ENCODE measurements around the gene LIN54. TPM values are rescaled to one million over a fixed set of nuclear protein-coding genes. Genes with fewer than 3 reads are reported as not detected.
"Not testable (repeated sequence)": the region's sequence is repeated elsewhere in the genome, so short reads cannot be mapped to it uniquely, and the experiment has no call there.

LIN54 gene
- polyA plus RNA-seq (2013, experiment 1 of 2; ENCODE audit: insufficient read length), result 11.9 TPM
- polyA plus RNA-seq (2013, experiment 2 of 2; ENCODE audit: insufficient read length), result 4.4 TPM

GRCh38 chr4:83010522-83011318, at the start of gene LIN54:
Gene LIN54 (minus strand): TSS chr4:83010823. CDS start chr4:82984844, 25,979 bp downstream.
- peak; percentile 77 for DNase-seq

GRCh38 chr4:83054928-83055327, 44.3 kb upstream of the LIN54 start:
- DNase-seq, result peak; percentile 7

- not testable (repeated sequence) for DNase-seq
Measured at GRCh38 chr4:83048781-83049180, 38.2 kb upstream of the LIN54 start.

- no peak for DNase-seq
Measured at GRCh38 chr4:83046693-83047473, 36.3 kb upstream of the LIN54 start.

DNA sequence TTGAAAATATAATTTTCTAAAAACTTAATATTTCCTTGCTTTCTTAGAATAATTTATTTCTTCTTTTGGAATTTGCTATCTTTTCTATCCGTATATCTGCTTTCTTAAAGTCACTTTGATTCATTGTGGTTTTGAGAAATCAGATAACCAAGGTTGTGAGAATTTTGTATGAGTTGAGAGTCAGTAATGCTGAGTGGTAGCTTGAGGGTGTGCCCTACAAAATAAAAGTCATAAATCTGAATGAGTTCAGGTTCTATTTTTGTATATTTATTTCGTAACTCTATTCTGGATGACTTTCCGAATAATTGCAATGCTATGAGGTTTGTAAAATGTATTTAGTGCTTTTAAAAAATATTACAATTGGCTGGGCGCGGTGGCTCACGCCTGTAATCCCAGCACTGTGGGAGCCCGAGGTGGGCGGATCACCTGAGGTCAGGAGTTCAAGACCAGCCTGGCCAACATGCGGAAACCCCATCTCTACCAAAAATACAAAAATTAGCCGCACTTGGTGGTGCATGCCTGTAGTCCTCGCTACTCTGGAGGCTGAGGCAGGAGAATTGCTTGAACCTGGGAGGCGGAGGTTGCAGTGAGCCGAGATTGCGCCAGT, 33.3 kb upstream of the LIN54 start:
- peak; percentile 28 for DNase-seq

DNA sequence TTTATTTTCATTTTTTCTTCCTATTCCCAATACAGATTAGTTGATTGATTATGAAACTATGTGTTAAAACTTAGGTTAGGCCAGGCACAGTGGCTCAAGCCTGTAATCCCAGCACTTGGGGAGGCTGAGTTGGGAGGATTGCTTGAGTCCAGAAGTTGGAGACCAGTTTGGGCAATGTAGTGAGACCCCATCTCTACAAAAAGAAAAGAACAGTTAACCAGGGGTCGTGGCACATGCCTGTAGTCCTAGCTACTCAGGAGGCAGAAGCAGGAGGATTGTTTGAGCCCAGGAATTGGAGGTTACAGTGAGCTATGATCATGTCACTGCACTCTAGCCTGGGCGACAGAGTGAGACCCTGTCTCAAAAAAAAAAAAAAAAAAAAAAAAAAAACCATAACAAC, 32.5 kb upstream of the LIN54 start:
- not testable (repeated sequence) for DNase-seq

- no peak for DNase-seq
Measured at GRCh38 chr4:83040269-83040668, 29.6 kb upstream of the LIN54 start.

DNA sequence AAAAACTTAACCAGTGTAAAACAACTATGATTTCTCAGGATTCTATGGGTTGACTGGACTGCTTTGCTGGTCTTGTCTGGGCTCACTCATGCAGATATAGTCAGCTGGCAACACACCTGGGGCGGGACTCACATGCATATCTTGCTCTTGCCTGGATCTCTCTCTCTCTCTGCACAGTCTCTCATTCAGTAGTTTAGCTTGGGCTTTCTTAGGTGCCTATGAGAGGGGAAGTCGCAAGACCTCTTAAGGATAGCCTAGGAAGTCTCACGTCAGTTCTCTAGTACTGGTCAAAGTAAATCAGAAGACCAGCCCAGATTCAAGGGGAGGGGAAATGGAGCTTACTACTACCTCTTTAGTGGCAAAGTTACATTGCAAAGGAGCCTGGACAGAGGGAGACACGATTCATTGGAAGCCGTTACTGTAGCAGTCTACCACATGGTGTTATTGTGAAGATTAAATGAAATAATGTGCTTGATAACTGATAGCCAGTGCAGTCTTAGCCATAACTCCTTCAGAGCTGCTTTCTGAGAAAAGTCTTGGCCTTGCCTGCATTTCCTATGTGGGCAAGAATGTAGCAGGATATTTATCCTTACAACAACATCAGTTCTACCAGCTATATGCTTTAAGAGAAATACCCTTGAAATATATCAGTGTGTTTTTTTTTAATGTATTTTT, 26.5 kb upstream of the LIN54 start:
- no peak for DNase-seq

DNA sequence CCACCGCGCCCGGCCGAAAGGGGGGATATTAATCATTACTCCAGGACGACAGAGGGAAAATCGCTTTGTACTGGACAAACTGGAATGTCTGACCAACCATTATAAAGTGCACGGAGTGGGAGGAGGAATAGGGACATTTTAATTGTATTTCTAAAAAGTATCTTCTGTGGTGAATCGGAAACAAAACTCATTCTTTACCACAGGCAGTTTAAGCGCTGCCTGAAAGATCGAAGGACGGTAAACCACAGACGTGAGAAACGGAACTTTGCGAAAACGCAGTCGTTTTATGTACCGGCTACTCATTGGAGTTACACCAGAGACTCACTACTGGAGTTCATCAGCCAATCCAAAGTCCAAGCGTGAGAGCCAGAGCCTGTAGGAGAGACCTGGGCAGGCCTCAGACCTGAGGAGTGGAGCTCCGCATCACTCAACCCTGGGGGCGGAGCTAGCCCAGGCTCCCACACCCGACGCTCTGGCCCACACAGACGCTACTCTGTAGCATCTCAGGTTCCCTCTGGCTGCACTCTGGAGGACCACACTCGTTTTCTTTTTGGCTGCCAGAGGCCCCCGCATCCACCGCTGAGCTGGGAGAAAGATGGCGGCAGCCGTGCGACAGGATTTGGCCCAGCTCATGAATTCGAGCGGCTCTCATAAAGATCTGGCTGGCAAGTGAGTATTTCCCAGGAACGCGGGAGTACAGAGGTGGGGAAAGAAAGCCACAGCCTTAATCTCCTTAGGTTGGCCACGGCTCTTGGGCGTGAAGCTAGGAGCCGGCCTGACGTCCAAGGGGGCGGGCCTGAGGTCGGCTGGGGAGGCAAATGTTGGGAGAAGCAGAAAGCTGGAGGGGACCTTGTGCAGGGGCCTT, 24.2 kb upstream of the LIN54 start, which contains the start of gene COPS4:
TSS of gene COPS4 (plus strand) at position 554 of the 865 bp plus-strand sequence. CDS start at position 596, 42 bp downstream.
- peak; percentile 100 for DNase-seq

DNA sequence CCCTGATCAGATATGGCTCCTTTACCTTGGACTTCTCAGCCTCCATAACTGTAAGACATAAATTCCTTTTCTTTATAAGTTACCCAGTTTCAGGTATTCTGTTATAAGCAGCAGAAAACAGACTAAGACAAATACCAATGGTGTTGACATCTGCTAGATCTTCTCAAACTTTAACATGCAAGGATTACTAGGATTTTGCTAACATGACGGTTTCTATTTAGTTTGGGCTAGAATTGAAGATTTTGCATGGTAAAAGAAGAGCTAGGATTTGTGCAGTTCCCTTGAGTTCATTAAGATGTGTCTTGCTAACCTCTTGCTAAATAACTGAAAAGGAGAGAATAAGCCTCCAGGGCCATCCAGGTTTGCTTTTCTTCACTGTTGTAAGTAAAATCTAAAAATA, 19.1 kb upstream of the LIN54 start:
- DNase-seq, result no peak

- no peak for DNase-seq
Measured at GRCh38 chr4:83028976-83029375, 18.4 kb upstream of the LIN54 start.

DNA sequence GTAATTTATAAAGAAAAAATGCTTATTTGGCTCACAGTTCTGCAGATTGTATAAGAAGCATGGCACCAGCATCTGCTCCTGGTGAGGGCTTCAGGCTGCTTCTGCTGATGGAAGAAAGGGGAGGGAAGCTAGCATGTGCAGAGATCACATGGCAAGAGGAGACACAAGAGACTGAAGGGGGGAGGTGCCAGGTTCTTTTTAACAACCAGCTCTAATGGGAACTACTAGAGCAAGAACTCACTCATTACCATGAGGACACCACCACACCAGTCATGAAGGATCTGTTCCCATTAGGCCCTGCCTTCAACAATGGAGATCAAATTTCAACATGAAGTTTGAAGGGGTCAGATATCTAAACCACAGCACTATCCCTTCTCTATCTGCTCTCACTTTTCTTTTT, 14.9 kb upstream of the LIN54 start:
- no peak for DNase-seq

- no peak for DNase-seq
Measured at GRCh38 chr4:83024233-83024632, 13.6 kb upstream of the LIN54 start.

DNA sequence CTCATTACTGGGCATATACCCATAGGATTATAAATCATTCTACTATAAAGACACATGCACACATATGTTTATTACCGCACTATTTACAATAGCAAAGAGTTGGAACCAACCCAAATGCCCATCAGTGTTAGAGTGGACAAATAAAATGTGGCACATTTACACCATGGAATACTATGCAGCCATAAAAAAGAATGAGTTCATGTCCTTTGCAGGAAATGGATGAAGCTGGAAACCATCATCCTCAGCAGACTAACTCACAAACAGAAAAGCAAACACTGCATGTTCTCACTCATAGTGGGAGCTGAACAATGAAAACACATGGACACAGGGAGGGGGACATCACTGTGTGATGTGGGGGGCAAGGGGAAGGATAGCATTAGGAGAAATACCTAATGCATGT, 13.0 kb upstream of the LIN54 start:
- not testable (repeated sequence) for DNase-seq

DNA sequence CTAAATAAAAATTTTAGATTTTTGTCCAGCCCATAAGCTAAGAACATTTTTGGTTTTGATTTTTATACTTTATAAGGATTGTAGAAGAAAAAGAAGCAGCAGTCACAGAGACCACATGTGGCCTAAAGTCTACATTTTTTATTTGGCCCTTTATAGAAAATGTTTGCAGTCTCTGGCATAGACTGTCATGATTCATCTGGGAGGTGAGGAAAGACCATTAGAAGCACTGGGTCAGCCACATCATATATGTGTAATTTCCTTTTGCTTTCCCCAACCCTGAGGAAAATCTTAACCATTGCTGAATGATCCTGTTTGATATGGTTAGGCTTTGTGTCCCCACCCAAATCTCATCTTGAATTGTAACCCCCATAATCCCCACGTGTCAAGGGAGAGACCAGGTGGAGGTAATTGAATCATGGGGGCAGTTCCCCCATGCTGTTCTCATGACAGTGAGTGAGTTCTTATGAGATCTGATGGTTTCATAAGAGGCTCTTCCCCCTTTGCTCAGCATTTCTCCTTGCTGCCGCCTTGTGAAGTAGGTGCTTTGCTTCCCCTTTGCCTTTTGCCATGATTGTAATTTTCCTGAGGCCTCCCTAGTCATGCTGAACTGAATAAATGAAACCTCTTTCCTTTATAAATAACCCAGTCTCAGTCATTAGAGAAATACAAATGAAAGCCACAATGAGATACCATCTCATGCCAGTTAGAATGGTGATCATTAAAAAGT, 12.3 kb upstream of the LIN54 start:
- no peak for DNase-seq

GRCh38 chr4:83019794-83020494, 9.3 kb upstream of the LIN54 start:
- no peak for DNase-seq

GRCh38 chr4:83013902-83014301, 3.3 kb upstream of the LIN54 start:
- no peak for DNase-seq

DNA sequence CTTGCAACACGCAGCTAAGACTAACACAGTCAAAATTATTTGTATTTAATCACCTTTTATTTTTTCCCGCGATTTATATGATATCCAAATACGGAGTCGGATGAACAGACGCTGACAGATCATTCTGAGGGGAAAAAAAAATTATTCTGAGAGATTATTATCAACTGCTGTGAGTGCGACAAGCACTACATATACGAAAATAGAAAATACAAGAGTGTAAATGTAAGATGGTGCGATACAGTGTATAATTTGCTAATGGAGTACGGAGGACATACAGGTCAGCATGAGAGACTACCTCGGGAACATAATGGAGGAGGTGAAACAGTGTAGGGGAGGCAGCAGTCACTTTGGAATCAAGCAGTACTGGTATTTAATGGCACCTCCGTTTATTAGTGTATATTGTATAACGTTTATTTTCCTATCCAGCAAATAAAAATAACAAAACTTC, 2.8 kb upstream of the LIN54 start:
- no peak for DNase-seq

DNA sequence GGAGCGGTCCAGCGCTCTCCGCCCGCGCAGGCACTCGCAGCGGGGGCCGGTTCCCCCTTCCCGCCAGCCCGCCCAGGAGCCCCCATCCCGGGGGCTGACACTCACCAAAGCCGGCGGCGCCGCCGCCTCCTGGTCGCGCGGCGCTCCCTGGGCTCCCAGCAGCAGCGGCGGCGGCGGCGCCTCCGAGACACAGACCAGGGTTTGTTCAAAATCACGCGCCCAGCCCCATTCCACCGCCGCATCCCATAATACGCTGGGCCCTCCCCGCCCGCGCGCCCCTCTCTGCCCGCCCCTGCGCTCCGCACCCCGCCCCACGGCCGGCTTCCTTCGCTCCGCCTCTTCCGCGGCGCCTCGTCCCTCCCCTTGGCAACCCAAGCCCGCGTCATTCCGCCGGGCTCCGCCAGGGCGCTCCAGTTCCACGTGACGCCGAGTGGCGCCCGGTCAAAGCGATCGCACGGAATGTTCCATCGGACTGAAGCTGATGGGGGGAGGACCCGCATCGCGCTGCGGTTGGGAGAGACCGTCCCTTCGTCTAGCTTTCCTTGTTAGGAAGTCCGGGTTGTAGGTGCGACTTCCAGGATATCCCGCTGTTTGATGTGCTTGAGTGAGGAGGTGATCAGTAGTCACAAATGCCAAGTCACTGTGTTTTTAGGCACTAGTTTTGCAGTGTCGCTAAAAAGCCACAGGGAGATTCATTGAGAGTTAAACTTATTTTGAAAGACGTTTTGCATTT, 2.2 kb upstream of the LIN54 start:
- DNase-seq, result peak; percentile 97
